ENCODE measurements around the gene ADAM8. TPM values are rescaled to one million over a fixed set of nuclear protein-coding genes. Genes with fewer than 3 reads are reported as not detected.
"Not testable (repeated sequence)": the region's sequence is repeated elsewhere in the genome, so short reads cannot be mapped to it uniquely, and the experiment has no call there.

The ADAM8 gene
- total and polyA plus RNA-seq, 9 donors: 0.48 to 5.9 (median 3.4) TPM

GRCh38 chr10:133268532-133268931 is 8.1 kb downstream of the ADAM8 start:
- no peak for DNase-seq
- TF ChIP-seq CTCF (IDR thresholded peaks at IDR 0.05): no peak
- no peak for TF ChIP-seq EP300 (IDR thresholded peaks at IDR 0.05)
- TF ChIP-seq POLR2A (IDR thresholded peaks at IDR 0.05): no peak
- Histone ChIP-seq H3K36me3 (no peaks in the 10 kb centered on the region), H3K4me1 (ENCODE audit: insufficient read depth) (no peaks in the 10 kb centered on the region), H3K27me3 (no peaks in the 10 kb centered on the region), H3K9me3 (no peaks in the 10 kb centered on the region), H3K4me3 (no peak overlapping the region), H3K27ac (no peak overlapping the region)
- intact Hi-C loops (cut with DNase I): no loop called here
- WGBS, 3 donors: 90 to 96% (median 92%) methylated on average over 16 to 22 of the region's 22 CpGs

- no peak overlapping the region for H3K27ac ChIP-seq
- H3K9me3 ChIP-seq: no peaks in the 10 kb centered on the region
- no peak overlapping the region for H3K4me3 ChIP-seq
- 88 to 91% (median 89%) methylated on average over 22 of the region's 22 CpGs for WGBS, 3 donors
- intact Hi-C loops (cut with DNase I): no loop called here
- no peaks in the 10 kb centered on the region for H3K36me3 ChIP-seq
- no peak for DNase-seq
- H3K4me1 ChIP-seq (ENCODE audit: insufficient read depth): no peaks in the 10 kb centered on the region
- no peaks in the 10 kb centered on the region for H3K27me3 ChIP-seq
- no peak for TF ChIP-seq CTCF (IDR thresholded peaks at IDR 0.05)
- TF ChIP-seq EP300 (IDR thresholded peaks at IDR 0.05): no peak
Observed at GRCh38 chr10:133267829-133268228, 8.8 kb downstream of the ADAM8 start.

GRCh38 chr10:133267293-133267692 is 9.4 kb downstream of the ADAM8 start:
- Histone ChIP-seq H3K9me3 (no peaks in the 10 kb centered on the region), H3K27ac (no peak overlapping the region), H3K36me3 (no peaks in the 10 kb centered on the region)

GRCh38 chr10:133266056-133266795 is 10.4 kb downstream of the ADAM8 start:
- TF ChIP-seq EP300 (IDR thresholded peaks at IDR 0.05) (no peak), POLR2A (IDR thresholded peaks at IDR 0.05) (no peak), CTCF (IDR thresholded peaks at IDR 0.05) (no peak)
- H3K4me3 ChIP-seq: no peak overlapping the region
- 91 to 94% (median 91%) methylated on average over 21 of the region's 21 CpGs for WGBS, 3 donors
- no peaks in the 10 kb centered on the region for H3K9me3 ChIP-seq
- H3K27ac ChIP-seq: no peak overlapping the region
- H3K27me3 ChIP-seq: no peaks in the 10 kb centered on the region
- intact Hi-C loops (cut with DNase I): no loop called here
- H3K4me1 ChIP-seq (ENCODE audit: insufficient read depth): peaks cover 3% of the 10 kb centered on the region
- no peaks in the 10 kb centered on the region for H3K36me3 ChIP-seq
- no peak for DNase-seq

More at GRCh38 chr10:133267293-133267692, 9.4 kb downstream of the ADAM8 start:
- intact Hi-C loops (cut with DNase I): no loop called here
- Histone ChIP-seq H3K27me3 (no peaks in the 10 kb centered on the region), H3K4me3 (no peak overlapping the region), H3K4me1 (ENCODE audit: insufficient read depth) (peaks cover 3% of the 10 kb centered on the region)
- WGBS, 3 donors: 80 to 88% (median 83%) methylated on average over 14 of the region's 14 CpGs
- no peak for TF ChIP-seq CTCF (IDR thresholded peaks at IDR 0.05)
- TF ChIP-seq POLR2A (IDR thresholded peaks at IDR 0.05): no peak
- no peak for TF ChIP-seq EP300 (IDR thresholded peaks at IDR 0.05)
- no peak for DNase-seq

- H3K4me3 ChIP-seq; H3K4me1 ChIP-seq (ENCODE audit: insufficient read depth); H3K27me3 ChIP-seq; H3K9me3 ChIP-seq; H3K27ac ChIP-seq; DNase-seq; intact Hi-C loops (cut with DNase I); H3K36me3 ChIP-seq: not testable (repeated sequence)
- 78 to 88% (median 81%) methylated on average over 9 to 10 of the region's 10 CpGs for WGBS, 3 donors
Observed at GRCh38 chr10:133265052-133265451, 11.6 kb downstream of the ADAM8 start.
